Measurements from ENCODE around the gene LDLRAD2. TPM values are rescaled to one million over a fixed set of nuclear protein-coding genes. Genes with fewer than 3 reads are reported as not detected.

LDLRAD2 gene
- total and polyA plus RNA-seq, 2 donors from 2014 or later, result 0.79 TPM; not detected in 1

DNA sequence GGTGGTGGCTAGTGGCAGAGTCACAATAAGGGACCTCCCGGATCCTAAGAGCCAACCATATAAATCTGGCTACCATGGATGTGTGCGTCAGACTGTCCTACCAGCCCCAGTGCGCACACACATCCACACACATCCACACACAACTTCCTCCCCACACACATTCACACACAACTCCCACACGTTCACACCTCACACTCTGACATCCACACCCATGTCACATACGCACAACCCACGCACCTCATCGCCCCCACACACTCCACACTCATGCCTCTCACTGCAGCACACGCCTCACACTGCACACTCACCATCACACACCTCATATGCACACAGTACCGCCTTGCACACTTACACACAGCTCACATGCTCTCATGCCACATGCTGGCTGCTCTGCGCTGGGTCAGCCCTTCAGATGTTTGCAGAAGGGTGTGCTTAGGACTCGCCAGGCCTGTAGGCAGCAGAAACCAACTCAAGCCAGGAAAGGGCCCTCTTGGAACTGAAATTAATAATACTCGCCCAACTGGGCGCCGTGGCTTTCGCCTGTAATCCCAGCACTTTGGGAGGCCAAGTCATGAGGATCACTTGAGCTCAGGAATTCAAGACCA, 3.0 kb downstream of the LDLRAD2 start:
- peaks cover 0 to 2% (median 0%) of the 10 kb centered on the region in 3 donors for H3K4me1 ChIP-seq (ENCODE audit: control insufficient read depth in 2 of 3, insufficient read depth in 2 of 3, low read depth in 1 of 3, low read length in 3 of 3)
- H3K9me3 ChIP-seq (ENCODE audit: control insufficient read depth in 2 of 3, insufficient read depth in 1 of 3, low read length in 3 of 3), result peaks cover 0 to 3% (median 0%) of the 10 kb centered on the region in 3 donors
- TF ChIP-seq, protein P1, sequence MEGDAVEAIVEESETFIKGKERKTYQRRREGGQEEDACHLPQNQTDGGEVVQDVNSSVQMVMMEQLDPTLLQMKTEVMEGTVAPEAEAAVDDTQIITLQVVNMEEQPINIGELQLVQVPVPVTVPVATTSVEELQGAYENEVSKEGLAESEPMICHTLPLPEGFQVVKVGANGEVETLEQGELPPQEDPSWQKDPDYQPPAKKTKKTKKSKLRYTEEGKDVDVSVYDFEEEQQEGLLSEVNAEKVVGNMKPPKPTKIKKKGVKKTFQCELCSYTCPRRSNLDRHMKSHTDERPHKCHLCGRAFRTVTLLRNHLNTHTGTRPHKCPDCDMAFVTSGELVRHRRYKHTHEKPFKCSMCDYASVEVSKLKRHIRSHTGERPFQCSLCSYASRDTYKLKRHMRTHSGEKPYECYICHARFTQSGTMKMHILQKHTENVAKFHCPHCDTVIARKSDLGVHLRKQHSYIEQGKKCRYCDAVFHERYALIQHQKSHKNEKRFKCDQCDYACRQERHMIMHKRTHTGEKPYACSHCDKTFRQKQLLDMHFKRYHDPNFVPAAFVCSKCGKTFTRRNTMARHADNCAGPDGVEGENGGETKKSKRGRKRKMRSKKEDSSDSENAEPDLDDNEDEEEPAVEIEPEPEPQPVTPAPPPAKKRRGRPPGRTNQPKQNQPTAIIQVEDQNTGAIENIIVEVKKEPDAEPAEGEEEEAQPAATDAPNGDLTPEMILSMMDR (IDR thresholded peaks at IDR 0.05; ENCODE audit: borderline replicate concordance, extremely low read depth, insufficient read depth), result no peak
- no peak for FAIRE-seq
- H3K4me3 ChIP-seq (ENCODE audit: low read length in 3 of 3), result no peak overlapping the region
- intact Hi-C loops (cut with DNase I), result no loop called here
- no peak overlapping the region for H3K9ac ChIP-seq (ENCODE audit: low read length in 3 of 3)
- H3K27ac ChIP-seq (ENCODE audit: low read depth in 2 of 2, low read length in 2 of 2), result no peak overlapping the region
- no peak for DNase-seq
- H3K27me3 ChIP-seq (ENCODE audit: control insufficient read depth, insufficient read depth, low read length), result no peaks in the 10 kb centered on the region
- H3K36me3 ChIP-seq (ENCODE audit: control insufficient read depth in 2 of 3, insufficient read depth in 3 of 3, low read length in 3 of 3), result no peaks in the 10 kb centered on the region

DNA sequence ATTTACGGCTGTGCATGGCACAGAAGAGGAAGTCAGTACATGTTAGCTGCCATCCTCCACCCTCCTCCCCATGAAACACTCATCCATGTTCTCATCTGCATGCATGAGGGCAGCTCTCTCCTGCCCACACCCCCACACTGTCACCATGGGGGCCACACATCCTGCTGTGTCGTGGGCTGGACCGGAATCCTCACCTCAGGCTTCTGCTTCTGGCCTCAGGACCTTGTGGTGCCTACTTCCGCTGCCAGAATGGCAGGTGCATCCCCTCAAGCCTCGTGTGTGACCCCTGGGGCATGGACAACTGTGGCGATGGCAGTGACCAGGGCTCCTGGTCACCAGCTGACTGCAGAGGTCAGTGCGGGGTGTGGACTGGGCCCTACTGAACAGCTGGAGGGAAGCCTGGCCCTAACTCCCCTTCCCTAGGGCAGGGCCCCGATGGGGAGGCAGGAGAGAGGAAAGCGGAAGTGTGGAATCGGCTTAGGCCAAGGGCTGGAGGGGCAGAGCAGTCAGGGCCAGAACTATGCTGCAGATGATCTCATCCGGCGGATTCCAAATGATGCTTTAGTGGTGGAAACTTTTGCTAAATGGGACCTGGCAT, 3.8 kb downstream of the LDLRAD2 start:
- Histone ChIP-seq H3K9ac (ENCODE audit: low read length in 3 of 3) (no peak overlapping the region), H3K27ac (ENCODE audit: low read depth in 2 of 2, low read length in 2 of 2) (no peak overlapping the region), H3K27me3 (ENCODE audit: control insufficient read depth, insufficient read depth, low read length) (no peaks in the 10 kb centered on the region), H3K36me3 (ENCODE audit: control insufficient read depth in 2 of 3, insufficient read depth in 3 of 3, low read length in 3 of 3) (no peaks in the 10 kb centered on the region), H3K4me3 (ENCODE audit: low read length in 3 of 3) (no peak overlapping the region), H3K4me1 (ENCODE audit: control insufficient read depth in 2 of 3, insufficient read depth in 2 of 3, low read depth in 1 of 3, low read length in 3 of 3) (peaks cover 0 to 2% (median 0%) of the 10 kb centered on the region in 3 donors), H3K9me3 (ENCODE audit: control insufficient read depth in 2 of 3, insufficient read depth in 1 of 3, low read length in 3 of 3) (peaks cover 0 to 3% (median 0%) of the 10 kb centered on the region in 3 donors)
- FAIRE-seq (no peak), DNase-seq (no peak)
- intact Hi-C loops (cut with DNase I), result no loop called here
- TF ChIP-seq, protein P1 (IDR thresholded peaks at IDR 0.05; ENCODE audit: borderline replicate concordance, extremely low read depth, insufficient read depth), result no peak

DNA sequence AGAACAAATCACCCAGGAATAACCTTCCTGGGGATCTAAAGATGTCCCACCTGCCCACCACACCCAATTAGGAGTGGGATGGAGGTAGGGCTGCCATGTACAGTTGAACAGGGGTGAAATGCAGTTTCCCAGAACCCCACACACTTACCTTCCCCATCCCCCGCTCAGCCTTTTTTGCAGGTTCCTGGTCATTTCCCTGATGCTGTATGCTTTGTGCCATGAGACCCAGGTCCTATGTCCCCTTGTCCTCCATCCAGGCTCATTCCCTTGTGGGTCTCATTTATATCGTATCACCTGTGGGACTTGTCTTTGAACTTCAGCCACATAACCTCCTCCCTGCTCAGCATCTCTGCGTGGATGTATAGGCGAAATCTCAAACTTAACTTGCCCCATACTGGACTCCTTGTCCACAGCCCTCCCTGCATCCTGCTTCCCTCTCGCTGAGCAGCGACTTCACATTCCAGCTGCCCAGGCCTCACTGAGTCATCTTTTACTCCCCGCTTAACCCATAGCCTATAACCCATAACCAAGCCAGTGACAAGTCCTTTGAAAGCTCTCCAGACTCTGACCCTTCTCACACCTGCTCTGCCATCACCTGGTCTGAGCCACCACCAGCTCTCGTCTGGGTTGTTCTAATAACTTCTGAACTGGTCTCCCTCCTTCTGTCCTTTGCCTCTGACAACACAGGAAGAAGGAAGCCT, 4.7 kb downstream of the LDLRAD2 start:
- Histone ChIP-seq H3K9me3 (ENCODE audit: control insufficient read depth in 2 of 3, insufficient read depth in 1 of 3, low read length in 3 of 3) (peaks cover 0 to 3% (median 0%) of the 10 kb centered on the region in 3 donors), H3K36me3 (ENCODE audit: control insufficient read depth in 2 of 3, insufficient read depth in 3 of 3, low read length in 3 of 3) (no peaks in the 10 kb centered on the region), H3K27me3 (ENCODE audit: control insufficient read depth, insufficient read depth, low read length) (no peaks in the 10 kb centered on the region), H3K9ac (ENCODE audit: low read length in 3 of 3) (no peak overlapping the region), H3K4me3 (ENCODE audit: low read length in 3 of 3) (no peak overlapping the region), H3K4me1 (ENCODE audit: control insufficient read depth in 2 of 3, insufficient read depth in 2 of 3, low read depth in 1 of 3, low read length in 3 of 3) (peaks cover 0 to 2% (median 0%) of the 10 kb centered on the region in 3 donors), H3K27ac (ENCODE audit: low read depth in 2 of 2, low read length in 2 of 2) (no peak overlapping the region)
- TF ChIP-seq, protein P1 (IDR thresholded peaks at IDR 0.05; ENCODE audit: borderline replicate concordance, extremely low read depth, insufficient read depth), result no peak
- intact Hi-C loops (cut with DNase I), result no loop called here
- DNase-seq, result no peak
- FAIRE-seq, result no peak
